Urinary bladder (tissue), 4 donors: ENCODE results near the gene CCHCR1. TPM values are rescaled to one million over a fixed set of nuclear protein-coding genes. Genes with fewer than 3 reads are reported as not detected.
A peak's percentile ranks its signal among the peaks of the same experiment; 100 is the strongest.
"Not testable (repeated sequence)": the region's sequence is repeated elsewhere in the genome, so short reads cannot be mapped to it uniquely, and the experiment has no call there.

Experiments used
- DNase-seq: peaks from one replicate; pipeline ENCODE4 v3.0.0-alpha.2; 2015; ENCODE audit errors: extremely low spot score
- H3K27ac ChIP-seq: one replicate; pipeline ENCODE4 v1.5.1; 2013; ENCODE audit warnings: low read depth, mild to moderate bottlenecking, moderate library complexity
- H3K36me3 ChIP-seq: one replicate; pipeline ENCODE4 v1.6.1; 2013; ENCODE audit warnings: mild to moderate bottlenecking, moderate library complexity; ENCODE audit not compliant: insufficient read depth
- H3K4me1 ChIP-seq: one replicate; pipeline ENCODE4 v1.6.1; 2013; ENCODE audit warnings: mild to moderate bottlenecking, moderate library complexity; ENCODE audit not compliant: insufficient read depth
- H3K4me3 ChIP-seq: one replicate; pipeline ENCODE4 v1.5.1; 2013; ENCODE audit warnings: low read depth, low read length
- WGBS: extraction: QIAGEN DNeasy Blood & Tissue Kit; methylation state at CpG from one replicate; pipeline ENCODE4 v1.1.7; 2013; 5-methylcytosine and 5-hydroxymethylcytosine counted together
- polyA plus RNA-seq: library from polyadenylated mRNA; stranded (reverse); fragments of 200-250 nt; gene quantifications from one replicate; pipeline ENCODE4 v1.2.3, GENCODE V29; 2013
- total RNA-seq: library from RNA; depleted of rRNA; stranded (reverse); fragments of >200 nt; gene quantifications from one replicate; pipeline ENCODE4 v1.2.3, GENCODE V29; 2014
- donor health status: healthy with polysubstance abuse.
- donor health status: healthy.

CCHCR1 gene
- total RNA-seq, result 18.2 TPM
- polyA plus RNA-seq, result 16.0 TPM

GRCh38 chr6:31157513-31158139, at the start of gene CCHCR1:
TSS of gene CCHCR1 (minus strand) at chr6:31157802. CDS start at chr6:31157600, 202 bp downstream.
- Histone ChIP-seq H3K4me3 (peak within 1 kb of the TSS; percentile 53), H3K27ac (peak within 1 kb of the TSS; percentile 35), H3K4me1 (no peaks in the 10 kb centered on the region), H3K36me3 (peaks cover 3% of the 10 kb centered on the region)
- 5% methylated on average over 14 of the region's 14 CpGs for WGBS
- no peak for DNase-seq

GRCh38 chr6:31205638-31206037, 48.0 kb upstream of the CCHCR1 start:
- H3K4me3 ChIP-seq, result no peak overlapping the region
- H3K36me3 ChIP-seq, result no peaks in the 10 kb centered on the region
- WGBS, result 71% methylated on average over 2 of the region's 2 CpGs
- DNase-seq, result no peak
- no peaks in the 10 kb centered on the region for H3K4me1 ChIP-seq
- H3K27ac ChIP-seq, result no peak overlapping the region

- Histone ChIP-seq H3K27ac (no peak overlapping the region), H3K36me3 (no peaks in the 10 kb centered on the region), H3K4me1 (no peaks in the 10 kb centered on the region), H3K4me3 (no peak overlapping the region)
- no peak for DNase-seq
- WGBS, result 77% methylated on average over 4 of the region's 4 CpGs
Measured at GRCh38 chr6:31204751-31205145, 47.1 kb upstream of the CCHCR1 start.

- Histone ChIP-seq H3K4me3 (peak overlapping the region; percentile 36), H3K36me3 (no peaks in the 10 kb centered on the region), H3K4me1 (no peaks in the 10 kb centered on the region), H3K27ac (peak overlapping the region; percentile 69)
- DNase-seq, result no peak
- 52% methylated on average over 5 of the region's 5 CpGs for WGBS
Measured at GRCh38 chr6:31203345-31203979, 45.9 kb upstream of the CCHCR1 start.

GRCh38 chr6:31202259-31203166, 44.9 kb upstream of the CCHCR1 start:
- Histone ChIP-seq H3K27ac (peak overlapping the region; percentile 62), H3K36me3 (no peaks in the 10 kb centered on the region), H3K4me1 (no peaks in the 10 kb centered on the region), H3K4me3 (no peak overlapping the region)
- DNase-seq, result no peak
- WGBS, result 55% methylated on average over 11 of the region's 11 CpGs

GRCh38 chr6:31199105-31199452, 41.5 kb upstream of the CCHCR1 start:
- DNase-seq, H3K4me1 ChIP-seq, H3K27ac ChIP-seq, H3K4me3 ChIP-seq, H3K36me3 ChIP-seq: not testable (repeated sequence)
- 93% methylated on average over 4 of the region's 4 CpGs for WGBS

GRCh38 chr6:31197559-31198305, 40.1 kb upstream of the CCHCR1 start:
- Histone ChIP-seq H3K4me1 (peaks cover 1% of the 10 kb centered on the region), H3K36me3 (no peaks in the 10 kb centered on the region), H3K4me3 (peak overlapping the region; percentile 61), H3K27ac (peak overlapping the region; percentile 94)
- WGBS, result under 1% methylated on average over 45 of the region's 45 CpGs
- DNase-seq, result no peak

- H3K27ac ChIP-seq, H3K4me3 ChIP-seq, H3K4me1 ChIP-seq, H3K36me3 ChIP-seq, DNase-seq: not testable (repeated sequence)
- WGBS, result 75% methylated on average over 25 of the region's 25 CpGs
Measured at GRCh38 chr6:31196251-31197022, 38.8 kb upstream of the CCHCR1 start.

- H3K4me3 ChIP-seq, H3K4me1 ChIP-seq, H3K27ac ChIP-seq, DNase-seq, H3K36me3 ChIP-seq: not testable (repeated sequence)
- WGBS, result 96% methylated on average over 41 of the region's 41 CpGs
Measured at GRCh38 chr6:31195308-31195979, 37.8 kb upstream of the CCHCR1 start.

- H3K4me3 ChIP-seq, result no peak overlapping the region
- no peak overlapping the region for H3K27ac ChIP-seq
- no peak for DNase-seq
- H3K36me3 ChIP-seq, result no peaks in the 10 kb centered on the region
- WGBS, result 76% methylated on average over 6 of the region's 6 CpGs
- peaks cover 1% of the 10 kb centered on the region for H3K4me1 ChIP-seq
Measured at GRCh38 chr6:31194061-31194834, 36.6 kb upstream of the CCHCR1 start.

GRCh38 chr6:31193206-31193605, 35.6 kb upstream of the CCHCR1 start:
- DNase-seq, result no peak
- H3K4me3 ChIP-seq, result no peak overlapping the region
- peaks cover 1% of the 10 kb centered on the region for H3K4me1 ChIP-seq
- no peak overlapping the region for H3K27ac ChIP-seq
- H3K36me3 ChIP-seq, result no peaks in the 10 kb centered on the region
- 71% methylated on average over 8 of the region's 8 CpGs for WGBS
